HG03159 (cell line): Measurements from ENCODE around the gene SORL1-AS1.

Experiments used
- ATAC-seq: cut with Tn5 transposase; IDR thresholded peaks from one replicate; pipeline ENCODE4 v1.9.1; 2021; ENCODE audit warnings: mild to moderate bottlenecking, moderate library complexity; ENCODE audit not compliant: unreplicated experiment

SORL1-AS1 gene

GRCh38 chr11:121406291-121406690 lies 46.5 kb downstream of the SORL1-AS1 start:
- no peak for ATAC-seq

- no peak for ATAC-seq
Measured at GRCh38 chr11:121405646-121406045, 47.1 kb downstream of the SORL1-AS1 start.

- ATAC-seq = no peak
Measured at GRCh38 chr11:121394785-121395184, 58.0 kb downstream of the SORL1-AS1 start.

GRCh38 chr11:121393855-121394254 lies 58.9 kb downstream of the SORL1-AS1 start:
- no peak for ATAC-seq

DNA sequence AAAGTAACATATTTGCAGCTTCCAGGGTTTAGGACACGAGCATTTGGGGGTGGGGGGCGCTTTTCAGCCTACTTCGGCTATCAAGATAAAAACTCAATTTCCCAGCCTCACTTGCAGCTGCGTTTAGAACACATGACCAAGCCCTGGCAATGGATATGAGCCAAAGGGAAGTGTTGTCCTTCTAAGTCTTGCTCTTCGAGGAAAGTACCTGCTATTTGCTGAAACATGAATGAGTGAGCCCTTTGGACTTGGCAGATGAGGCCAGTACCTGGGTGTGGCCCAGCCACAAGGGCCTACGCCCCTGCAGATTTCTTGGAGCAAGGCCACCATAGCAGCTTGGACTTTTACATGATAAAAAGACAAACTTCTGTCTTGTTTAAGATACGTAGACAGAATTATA lies 60.9 kb downstream of the SORL1-AS1 start:
- no peak for ATAC-seq

- ATAC-seq = no peak
Measured at GRCh38 chr11:121389651-121390050, 63.1 kb downstream of the SORL1-AS1 start.
